IMR-90 (cell line): ENCODE results near the gene TANC2. TPM values are rescaled to one million over a fixed set of nuclear protein-coding genes. Genes with fewer than 3 reads are reported as not detected.

Experiments used
- ATAC-seq: fragments of 200-7000 bp; cut with Tn5 transposase; 2 replicates; pipeline ENCODE4 v1.9.1; 2020; ENCODE audit warnings: low read depth, mild to moderate bottlenecking, moderate library complexity
- BruUV-seq: library from RNA; stranded (reverse); fragments of 400-500 nt; replicated peaks from 2 replicates; lab custom pipeline; 2021; lab: Mats Ljungman, UMichigan
- CTCF ChIA-PET: fragments of 300-600 bp; formaldehyde crosslinking; extraction: SDS; loops from one replicate; lab custom pipeline; 2021; ENCODE audit warnings: antibody characterized with exemption; lab: Yijun Ruan, JAX
- POLR2A ChIA-PET: fragments of 300-600 bp; sonication (Branson Sonifier 250); formaldehyde crosslinking; loops from one replicate; lab custom pipeline; 2022; ENCODE audit warnings: antibody characterized with exemption; ENCODE audit not compliant: unreplicated experiment; lab: Charles Lee
- DNase-seq: peaks from one replicate; pipeline ENCODE4 v3.0.0; 2013
- H2AFZ ChIP-seq: replicated peaks from 2 replicates; pipeline ENCODE3; 2013; ENCODE audit warnings: low read length, mild to moderate bottlenecking; ENCODE audit not compliant: poor library complexity
- H2AK5ac ChIP-seq: 2 replicates; pipeline ENCODE4 v1.6.1; 2013; ENCODE audit warnings: low read depth, low read length, inconsistent platforms
- H2AK9ac ChIP-seq: replicated peaks from 2 replicates; pipeline ENCODE3; 2013; ENCODE audit warnings: mild to moderate bottlenecking, low read depth, low read length, moderate library complexity; ENCODE audit not compliant: poor library complexity
- H2BK120ac ChIP-seq: 2 replicates; pipeline ENCODE4 v1.6.1; 2013; ENCODE audit warnings: low read depth, low read length, inconsistent platforms
- H2BK15ac ChIP-seq: 3 replicates; pipeline ENCODE4 v1.6.1; 2013; ENCODE audit warnings: low read depth, low read length, inconsistent platforms
- H2BK20ac ChIP-seq: 2 replicates; pipeline ENCODE4 v1.6.1; 2013; ENCODE audit warnings: low read depth, mild to moderate bottlenecking, inconsistent platforms, low read length, moderate library complexity
- H2BK5ac ChIP-seq: 2 replicates; pipeline ENCODE4 v1.6.1; 2013; ENCODE audit warnings: mild to moderate bottlenecking, low read depth, low read length, inconsistent platforms; ENCODE audit not compliant: poor library complexity, severe bottlenecking
- H3K14ac ChIP-seq: replicated peaks from 2 replicates; pipeline ENCODE4 v1.6.1; 2013; ENCODE audit warnings: low read depth, low read length, inconsistent platforms
- H3K18ac ChIP-seq: 2 replicates; pipeline ENCODE4 v1.6.1; 2013; ENCODE audit warnings: low read depth, low read length, control low read depth
- H3K23ac ChIP-seq: 2 replicates; pipeline ENCODE4 v1.6.1; 2013; ENCODE audit warnings: low read depth, low read length, inconsistent platforms
- H3K27ac ChIP-seq: 2 replicates; pipeline ENCODE4 v1.5.1; 2013; ENCODE audit warnings: mild to moderate bottlenecking, control low read depth, low read length; ENCODE audit not compliant: insufficient read depth
- H3K27me3 ChIP-seq: 2 replicates; pipeline ENCODE4 v1.6.1; 2013; ENCODE audit warnings: low read length; ENCODE audit not compliant: control insufficient read depth, insufficient read depth
- H3K36me3 ChIP-seq: 2 replicates; pipeline ENCODE4 v1.6.1; 2013; ENCODE audit warnings: low read length, mixed read lengths; ENCODE audit not compliant: control insufficient read depth, insufficient read depth
- H3K4ac ChIP-seq: 2 replicates; pipeline ENCODE4 v1.6.1; 2013; ENCODE audit warnings: low read depth, low read length, inconsistent platforms
- H3K4me1 ChIP-seq: 2 replicates; pipeline ENCODE4 v1.6.1; 2013; ENCODE audit warnings: low read length, mixed read lengths; ENCODE audit not compliant: control insufficient read depth, insufficient read depth
- H3K4me2 ChIP-seq: 2 replicates; pipeline ENCODE4 v1.6.1; 2013; ENCODE audit warnings: low read depth, mild to moderate bottlenecking, control low read depth, low read length, moderate library complexity
- H3K4me3 ChIP-seq: 2 replicates; pipeline ENCODE4 v1.5.1; 2013; ENCODE audit warnings: low read depth, mild to moderate bottlenecking, control low read depth, low read length, moderate library complexity; ENCODE audit not compliant: insufficient read depth
- H3K56ac ChIP-seq: 2 replicates; pipeline ENCODE4 v1.6.1; 2013; ENCODE audit warnings: low read length, inconsistent platforms; ENCODE audit not compliant: insufficient read depth; ENCODE audit errors: extremely low read depth
- H3K79me1 ChIP-seq, 2 experiments: 2 replicates each; pipeline ENCODE4 v1.6.1; 2013; ENCODE audit warnings: low read length in 2 of 2, inconsistent platforms in 1 of 2, low read depth in 1 of 2
- H3K9ac ChIP-seq: 2 replicates; pipeline ENCODE4 v1.6.1; 2013; ENCODE audit warnings: low read depth, low read length, control low read depth
- H3K9me1 ChIP-seq: 2 replicates; pipeline ENCODE4 v1.6.1; 2013; ENCODE audit warnings: low read length, inconsistent platforms; ENCODE audit not compliant: insufficient read depth
- H3K9me3 ChIP-seq: 2 replicates; pipeline ENCODE4 v1.6.1; 2013; ENCODE audit warnings: low read length; ENCODE audit not compliant: control insufficient read depth, insufficient read depth
- H4K20me1 ChIP-seq: 2 replicates; pipeline ENCODE4 v1.6.1; 2013; ENCODE audit warnings: low read length, inconsistent platforms; ENCODE audit not compliant: insufficient read depth
- H4K5ac ChIP-seq: 2 replicates; pipeline ENCODE4 v1.6.1; 2013; ENCODE audit warnings: mild to moderate bottlenecking, low read depth, low read length, control low read depth
- H4K8ac ChIP-seq, 2 experiments: 2 replicates each; pipeline ENCODE4 v1.6.1; 2013; ENCODE audit warnings: low read depth in 2 of 2, low read length in 2 of 2, control low read depth in 1 of 2, inconsistent platforms in 1 of 2
- H4K91ac ChIP-seq: 2 replicates; pipeline ENCODE4 v1.6.1; 2013; ENCODE audit warnings: low read depth, low read length, inconsistent platforms; ENCODE audit not compliant: insufficient read depth
- BHLHE40 ChIP-seq: fragments of 150-350 bp; IDR thresholded peaks from 2 replicates; pipeline ENCODE4 v1.6.1; 2016; ENCODE audit warnings: mild to moderate bottlenecking, low read depth, low read length
- CEBPB ChIP-seq: IDR thresholded peaks from 2 replicates; pipeline ENCODE4 v1.6.1; 2012; ENCODE audit warnings: low read depth, low read length, improper control_type of control experiment
- CTCF ChIP-seq: conservative IDR thresholded peaks from 2 replicates; pipeline ENCODE4 v1.5.1; 2012; ENCODE audit warnings: mild to moderate bottlenecking, low read depth, low read length, improper control_type of control experiment
- MAFK ChIP-seq: IDR thresholded peaks from 2 replicates; pipeline ENCODE4 v1.6.1; 2012; ENCODE audit warnings: low read depth, low read length, improper control_type of control experiment
- MAZ ChIP-seq: IDR thresholded peaks from 2 replicates; pipeline ENCODE4 v1.6.1; 2012; ENCODE audit warnings: low read depth, mild to moderate bottlenecking, low read length, improper control_type of control experiment, moderate library complexity, borderline replicate concordance
- MXI1 ChIP-seq: IDR thresholded peaks from 2 replicates; pipeline ENCODE4 v1.6.1; 2012; ENCODE audit warnings: low read depth, mild to moderate bottlenecking, low read length, moderate library complexity, borderline replicate concordance
- NFE2L2 ChIP-seq: fragments of 150-350 bp; IDR thresholded peaks from 2 replicates; pipeline ENCODE4 v1.6.1; 2016; ENCODE audit warnings: low read depth, mild to moderate bottlenecking, low read length
- POLR2A ChIP-seq: IDR thresholded peaks from 2 replicates; pipeline ENCODE4 v1.6.1; 2012; ENCODE audit warnings: mild to moderate bottlenecking, low read depth, low read length
- RAD21 ChIP-seq: IDR thresholded peaks from 2 replicates; pipeline ENCODE4 v1.6.1; 2012; ENCODE audit warnings: low read length, improper control_type of control experiment
- RCOR1 ChIP-seq: IDR thresholded peaks from 2 replicates; pipeline ENCODE4 v1.6.1; 2012; ENCODE audit warnings: mild to moderate bottlenecking, low read length, improper control_type of control experiment; ENCODE audit not compliant: insufficient replicate concordance
- SMC3 ChIP-seq: fragments of 150-350 bp; IDR thresholded peaks from 2 replicates; pipeline ENCODE4 v1.6.1; 2016; ENCODE audit warnings: low read depth, mild to moderate bottlenecking, antibody characterized with exemption, low read length, moderate library complexity
- WGBS, 2 experiments: methylation state at CpG; one replicate each; pipeline versions ENCODE4 v1.1.5 to v1.1.7; 2013; ENCODE audit warnings: missing lambda C conversion rate in 2 of 2; ENCODE audit not compliant: insufficient read length in 1 of 2; ENCODE audit errors: extremely low coverage in 2 of 2; 5-methylcytosine and 5-hydroxymethylcytosine counted together
- dilution Hi-C: fragments of 300-500 bp; cut with HindIII; formaldehyde crosslinking; loops from one replicate; pipeline ENCODE4 v1.14.3; 2018; ENCODE audit warnings: low sequenced_read_pairs; ENCODE audit not compliant: unreplicated experiment
- in situ Hi-C: fragments of 300-500 bp; cut with MboI; formaldehyde crosslinking; loops from 3 replicates; pipeline ENCODE4 v1.14.3; 2019; ENCODE audit warnings: low sequenced_read_pairs, inconsistent platforms, mixed read lengths
- intact Hi-C: fragments of 100-400 bp; cut with micrococcal nuclease; formaldehyde crosslinking; loops from 2 replicates; pipeline ENCODE4 v1.10.0; 2022
- polyA plus RNA-seq, 3 experiments: library from polyadenylated mRNA; depleted of rRNA; stranded (reverse); fragments of >200 nt; gene quantifications; 2 replicates each; pipeline ENCODE4 v1.2.3, GENCODE V29; 2012; ENCODE audit warnings: low replicate concordance in 1 of 3
- total RNA-seq: library from RNA; depleted of rRNA; stranded (reverse); fragments of >200 nt; gene quantifications from 2 replicates; pipeline ENCODE4 v1.2.3, GENCODE V29; 2012

The TANC2 gene
- total and polyA plus RNA-seq, 2 of the 4 experiments (the other 2 are of a cell fraction) = 20.6 to 41.4 TPM

GRCh38 chr17:62964506-62964905 is 1.5 kb upstream of the TANC2 start:
- Histone ChIP-seq H3K9me3 (no peaks in the 10 kb centered on the region), H2BK120ac (no peak overlapping the region), H4K91ac (no peak overlapping the region), H4K20me1 (peaks cover 12% of the 10 kb centered on the region; the same call in 1 of the 2 replicates), H2BK15ac (peak overlapping the region; percentile 55; the same call in 2 of the 3 replicates), H2AK9ac (no peak overlapping the region), H3K27me3 (no peaks in the 10 kb centered on the region), H3K9me1 (peaks cover 2% of the 10 kb centered on the region; the same call in 1 of the 2 replicates), H3K4me3 (no peak overlapping the region), H2AK5ac (no peak overlapping the region), H3K9ac (no peak overlapping the region), H3K79me1 (peaks cover 0 to 19% of the 10 kb centered on the region in 2 experiments; a peak in 3 of 4 replicates), H4K8ac (0 out of 4 replicates have a peak overlapping the region, but pooled peaks of 1 of the 2 experiments have one; percentile 18), H3K4me1 (peaks cover 12% of the 10 kb centered on the region), H3K4me2 (no peak overlapping the region), H3K27ac (no peak overlapping the region), H2BK20ac (peak overlapping the region; percentile 81), H2BK5ac (no peak overlapping the region), H2AFZ (no peak overlapping the region), H3K14ac (no peak overlapping the region), H3K36me3 (no peaks in the 10 kb centered on the region), H3K4ac (peak overlapping the region; percentile 44; the same call in 1 of the 2 replicates), H4K5ac (no peak overlapping the region), H3K18ac (no peak overlapping the region; the same call in 1 of the 2 replicates), H3K23ac (no peak overlapping the region), H3K56ac (no peak overlapping the region)
- 100% methylated on average over 1 of the region's 4 CpGs; no CpG with 5 or more reads in 1 of the 2 experiments for WGBS, 2 experiments
- CTCF ChIA-PET = no interaction called here
- BruUV-seq = no TSS peak
- POLR2A ChIA-PET = no interaction called here
- ATAC-seq = no peak
- DNase-seq = no peak
- dilution Hi-C loops = no loop called here
- in situ Hi-C loops = no loop called here
- intact Hi-C loops = no loop called here
- TF ChIP-seq SMC3 (no peak), RAD21 (no peak), MAFK (no peak), BHLHE40 (no peak), POLR2A (no peak), NFE2L2 (no peak), MAZ (no peak), CTCF (no peak), CEBPB (no peak), RCOR1 (no peak), MXI1 (no peak)
